MM.1S (cell line): ENCODE results near the gene TLCD5.

Experiments
- CTCF ChIP-seq: fragments of 300-600 bp; sonication (generic); IDR thresholded peaks from 2 replicates; pipeline ENCODE4 v1.5.1; 2016; ENCODE audit warnings: antibody characterized with exemption, low read length, mixed read lengths
- EZH2 ChIP-seq: fragments of 300-600 bp; sonication (generic); optimal IDR thresholded peaks from 2 replicates; pipeline ENCODE3; 2017; ENCODE audit warnings: low read depth, mild to moderate bottlenecking, antibody characterized with exemption, low read length, mixed read lengths

DNA sequence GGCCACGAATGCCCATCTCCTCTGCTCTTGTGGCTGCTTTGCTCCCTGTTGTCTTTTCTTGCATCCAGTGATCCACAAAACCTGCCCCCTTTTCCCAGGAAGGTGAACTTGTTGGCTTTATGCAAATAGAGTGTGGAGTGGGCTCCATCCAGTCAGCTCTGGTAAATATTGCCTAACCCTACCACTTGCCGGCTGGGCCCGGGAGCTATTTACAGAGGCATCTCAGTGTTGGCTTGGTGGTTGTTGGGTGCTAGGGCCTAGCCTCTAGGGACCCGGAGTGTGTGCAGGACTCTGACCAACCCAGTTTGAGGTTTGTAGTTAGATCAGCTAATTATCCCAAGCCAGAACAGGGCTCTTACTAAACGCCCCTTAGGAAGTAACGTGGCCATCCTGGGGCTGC lies 40.8 kb upstream of the TLCD5 start:
- no peak for TF ChIP-seq CTCF
- TF ChIP-seq EZH2, result no peak
